DND-41 (cell line): ENCODE data around the gene WNT9B.

Source experiments
- CTCF ChIP-seq: IDR thresholded peaks from 2 replicates; pipeline ENCODE4 v1.5.1; 2012; ENCODE audit warnings: borderline replicate concordance, low read length, moderate library complexity, mild to moderate bottlenecking; ENCODE audit not compliant: poor library complexity, severe bottlenecking; ENCODE audit errors: extremely low read depth
- EZH2 ChIP-seq: IDR thresholded peaks from 3 replicates; pipeline ENCODE4 v1.6.1; 2012; ENCODE audit warnings: borderline replicate concordance, low read depth, mild to moderate bottlenecking, moderate library complexity, low read length, inconsistent platforms; ENCODE audit not compliant: severe bottlenecking

- TF ChIP-seq CTCF (no peak), EZH2 (no peak)
These were observed 3.6 kb downstream of the WNT9B start for GRCh38 chr17:46854948-46855347.
